GM12874 (cell line): ENCODE data around the gene DCANP1.

Source experiments
- TF ChIP-seq, protein P1 (sequence below): IDR thresholded peaks from 2 replicates; pipeline ENCODE4 v1.5.1; 2011; ENCODE audit warnings: low read depth, mild to moderate bottlenecking, control low read depth, low read length, moderate library complexity; ENCODE audit not compliant: insufficient read depth

The DCANP1 gene

DNA sequence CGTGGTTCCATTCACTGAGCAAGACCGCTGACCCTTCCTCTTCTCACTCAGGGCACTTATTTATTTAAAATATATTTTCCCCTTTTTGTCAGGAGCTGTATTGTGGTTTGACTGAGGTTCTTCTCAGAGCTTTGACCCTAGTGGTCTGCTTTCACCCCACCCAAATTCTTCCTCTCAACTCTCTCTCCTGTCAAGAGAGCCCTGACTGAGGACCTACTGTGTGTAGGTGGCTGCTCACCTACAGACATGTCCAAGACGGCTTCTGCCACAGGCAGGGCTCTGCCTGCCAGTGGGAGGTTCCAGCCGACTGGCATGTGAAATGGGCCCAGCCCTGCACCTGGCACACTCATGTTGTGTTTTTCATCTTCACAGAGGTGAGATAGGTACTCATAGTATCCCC lies 5.2 kb downstream of the DCANP1 start:
- TF ChIP-seq, protein P1, sequence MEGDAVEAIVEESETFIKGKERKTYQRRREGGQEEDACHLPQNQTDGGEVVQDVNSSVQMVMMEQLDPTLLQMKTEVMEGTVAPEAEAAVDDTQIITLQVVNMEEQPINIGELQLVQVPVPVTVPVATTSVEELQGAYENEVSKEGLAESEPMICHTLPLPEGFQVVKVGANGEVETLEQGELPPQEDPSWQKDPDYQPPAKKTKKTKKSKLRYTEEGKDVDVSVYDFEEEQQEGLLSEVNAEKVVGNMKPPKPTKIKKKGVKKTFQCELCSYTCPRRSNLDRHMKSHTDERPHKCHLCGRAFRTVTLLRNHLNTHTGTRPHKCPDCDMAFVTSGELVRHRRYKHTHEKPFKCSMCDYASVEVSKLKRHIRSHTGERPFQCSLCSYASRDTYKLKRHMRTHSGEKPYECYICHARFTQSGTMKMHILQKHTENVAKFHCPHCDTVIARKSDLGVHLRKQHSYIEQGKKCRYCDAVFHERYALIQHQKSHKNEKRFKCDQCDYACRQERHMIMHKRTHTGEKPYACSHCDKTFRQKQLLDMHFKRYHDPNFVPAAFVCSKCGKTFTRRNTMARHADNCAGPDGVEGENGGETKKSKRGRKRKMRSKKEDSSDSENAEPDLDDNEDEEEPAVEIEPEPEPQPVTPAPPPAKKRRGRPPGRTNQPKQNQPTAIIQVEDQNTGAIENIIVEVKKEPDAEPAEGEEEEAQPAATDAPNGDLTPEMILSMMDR: no peak

DNA sequence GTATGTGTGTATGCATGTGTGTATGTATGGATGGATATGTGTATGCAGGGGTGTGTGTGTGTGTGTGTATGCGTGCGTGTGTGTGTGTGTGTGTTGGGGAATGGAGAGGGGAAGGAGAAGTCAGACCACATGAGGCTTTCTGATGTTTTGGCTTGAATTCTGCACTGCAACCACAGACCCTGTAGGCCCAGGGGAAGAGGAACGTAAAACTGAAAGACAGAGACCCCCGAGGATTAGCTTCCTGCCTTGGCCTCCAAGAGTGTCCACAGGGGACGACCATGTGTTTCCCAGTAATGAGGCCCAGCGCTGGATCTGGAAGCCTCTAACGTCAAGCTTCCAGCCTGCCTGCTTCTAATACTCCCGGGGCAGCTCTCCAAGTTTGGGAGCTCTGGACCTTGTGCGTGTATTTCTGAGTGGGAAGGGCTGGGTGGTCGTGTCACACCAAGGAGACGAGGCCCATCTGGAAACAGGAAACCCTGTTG lies 5.8 kb downstream of the DCANP1 start:
- TF ChIP-seq, protein P1: no peak

DNA sequence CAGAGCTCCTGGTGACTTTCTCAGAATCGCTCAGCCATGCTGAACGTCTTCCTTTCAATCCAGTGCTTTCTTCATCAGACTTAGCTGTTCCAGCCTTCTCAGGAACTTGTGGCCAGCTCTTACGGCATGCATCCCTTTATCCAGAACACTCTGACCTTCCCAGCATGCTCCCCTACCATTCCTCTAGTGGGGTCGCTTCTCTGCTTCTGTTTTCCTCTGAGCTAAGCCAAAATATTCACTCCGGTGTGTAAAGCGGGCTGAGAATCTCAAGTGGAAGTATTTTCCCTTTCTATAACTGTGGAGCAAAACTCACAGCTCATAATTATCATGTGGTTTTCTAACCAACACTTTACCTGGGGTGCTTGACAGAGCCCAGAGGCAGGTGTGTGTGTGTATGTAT lies 6.2 kb downstream of the DCANP1 start:
- TF ChIP-seq, protein P1: no peak

DNA sequence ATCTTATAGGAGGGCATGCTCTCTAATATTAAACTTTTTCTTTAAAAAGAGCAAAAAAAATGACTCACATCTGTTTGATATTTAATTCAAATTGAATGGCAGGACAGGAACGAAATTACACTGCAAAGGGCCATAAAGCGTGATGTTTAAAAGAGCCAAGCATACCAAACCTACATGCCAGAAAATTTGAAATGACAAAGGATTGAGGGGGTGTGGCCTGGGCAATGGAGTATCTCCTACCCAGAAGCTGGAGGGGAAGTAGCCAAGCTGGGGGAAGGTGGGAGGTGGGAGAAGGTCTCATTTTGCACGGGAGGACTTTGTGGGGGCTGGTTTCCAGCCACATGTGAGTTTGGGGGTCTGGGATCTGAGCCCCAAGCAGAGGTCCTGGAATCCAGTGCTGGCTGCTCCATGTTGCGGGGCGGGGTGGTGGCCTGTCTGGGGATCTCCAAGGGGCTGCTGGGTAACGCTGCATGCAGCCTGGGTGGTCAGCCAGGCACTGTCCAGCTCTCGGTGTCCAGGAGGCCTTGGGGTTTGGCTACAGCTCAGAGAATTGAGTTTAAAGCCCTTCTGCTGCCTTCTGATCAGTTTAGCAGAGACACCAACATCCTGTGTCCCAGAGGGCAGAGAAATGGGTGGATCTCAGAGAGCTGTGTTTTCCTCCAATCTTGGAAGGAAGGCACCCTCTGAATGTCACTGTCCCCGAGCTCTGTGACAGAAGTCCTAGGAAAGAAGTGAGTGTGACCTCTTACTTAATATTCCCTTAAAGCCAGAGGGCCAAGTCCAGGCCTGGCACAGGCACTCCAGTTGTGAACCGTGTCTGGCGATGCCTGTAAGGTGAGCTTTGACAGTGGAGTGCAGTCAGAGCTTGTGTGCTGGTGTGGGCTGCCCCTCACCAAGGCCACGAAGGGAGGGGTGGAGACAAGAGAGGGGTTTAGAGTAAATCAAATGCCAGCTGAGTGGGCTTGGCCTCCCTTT lies 7.6 kb downstream of the DCANP1 start:
- TF ChIP-seq, protein P1: no peak

DNA sequence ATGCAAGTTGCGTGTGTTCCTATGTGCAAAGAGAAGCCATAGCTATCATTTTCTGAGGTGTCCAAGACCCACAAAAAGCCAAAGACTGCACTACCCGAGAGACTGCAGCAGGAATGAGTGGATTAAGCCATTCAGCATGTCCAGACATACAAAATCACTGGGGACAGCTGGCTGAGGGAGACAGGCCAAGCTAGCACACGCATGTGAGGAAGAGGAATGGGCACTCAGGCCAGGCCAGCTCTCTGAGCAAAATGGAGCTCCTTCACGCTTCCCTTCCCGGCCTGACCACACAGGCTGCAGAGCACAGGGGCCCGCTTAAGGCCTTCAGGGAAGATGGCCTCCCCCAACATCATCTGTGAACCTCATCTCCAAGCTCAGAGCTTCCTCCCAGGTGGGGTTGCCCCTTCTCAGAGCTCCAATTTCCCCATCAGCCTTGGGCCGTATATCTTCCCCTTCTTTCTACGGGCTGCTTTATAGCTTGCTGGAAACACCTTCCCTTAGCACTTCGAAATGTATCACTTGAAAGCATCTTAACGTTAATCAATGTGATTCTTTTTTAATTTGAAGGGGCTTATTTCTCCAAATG lies 8.4 kb downstream of the DCANP1 start:
- TF ChIP-seq, protein P1: no peak

DNA sequence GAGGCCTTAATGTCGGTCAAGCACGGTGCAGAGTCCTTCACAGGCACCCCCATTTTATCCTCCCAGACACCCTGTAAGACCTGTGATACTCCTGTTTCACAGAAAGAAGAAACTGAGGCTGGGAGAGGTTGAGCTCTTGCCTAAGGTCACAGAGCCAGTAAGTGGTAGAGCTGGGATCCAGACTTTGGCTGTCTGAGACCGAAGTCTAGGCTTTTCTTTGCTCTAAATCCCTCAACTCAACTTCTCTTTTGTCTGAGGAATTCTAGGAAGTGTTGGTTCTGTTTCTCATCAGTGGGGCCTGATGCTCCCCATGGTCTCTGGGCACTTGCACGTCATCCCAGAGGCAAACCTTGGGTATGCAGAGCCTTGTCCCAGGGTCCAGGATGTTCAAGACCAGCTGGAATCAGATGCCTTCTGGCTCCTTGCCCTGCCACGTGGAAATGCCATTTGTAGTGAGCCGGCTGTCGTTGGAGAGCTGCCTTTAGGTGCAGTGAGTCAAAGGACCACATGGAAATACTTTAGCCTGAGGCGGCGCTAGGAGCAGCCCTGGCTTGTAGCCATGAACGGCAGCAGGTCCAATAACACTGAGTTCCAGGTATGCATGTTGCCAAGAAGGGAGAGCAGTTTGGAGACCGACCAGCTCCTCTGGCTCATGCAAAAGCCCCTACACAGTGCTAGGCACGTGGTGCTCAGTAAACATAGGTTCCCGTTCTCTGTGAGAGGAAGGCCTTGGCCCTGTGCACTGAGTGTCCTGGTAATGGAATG lies 9.2 kb downstream of the DCANP1 start:
- TF ChIP-seq, protein P1: no peak

DNA sequence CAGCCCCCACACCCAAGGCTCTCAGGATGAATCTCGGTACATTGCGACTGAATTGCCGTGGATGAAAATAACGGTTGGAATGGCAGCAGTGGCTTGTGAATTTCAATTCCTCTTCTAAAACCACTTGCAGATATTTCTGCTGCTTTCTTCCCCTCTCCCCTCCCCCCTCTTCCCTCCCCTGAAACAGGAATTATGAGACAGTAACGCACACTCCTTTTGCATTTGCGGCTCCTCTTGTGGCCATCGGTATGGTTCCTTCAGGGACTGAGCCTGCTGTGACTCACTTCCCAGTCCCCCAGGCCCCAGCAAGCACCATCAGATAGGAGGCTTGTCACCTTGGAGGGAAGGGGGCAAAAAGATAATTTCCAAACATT lies 9.7 kb downstream of the DCANP1 start:
- TF ChIP-seq, protein P1: no peak
